HK-2 (cell line): ENCODE results near the gene CLEC16A.

Experiments
- DNase-seq: peaks from one replicate; pipeline ENCODE4 v3.0.0-alpha.2; 2018; ENCODE audit not compliant: unreplicated experiment

The CLEC16A gene

GRCh38 chr16:10988879-10989278, 44.5 kb downstream of the CLEC16A start:
- DNase-seq = no peak

- no peak for DNase-seq
These were observed 45.2 kb downstream of the CLEC16A start for GRCh38 chr16:10989559-10989958.

- DNase-seq = no peak
These were observed 46.0 kb downstream of the CLEC16A start for GRCh38 chr16:10990378-10990777.

GRCh38 chr16:10992112-10992511, 47.7 kb downstream of the CLEC16A start:
- no peak for DNase-seq

GRCh38 chr16:10992797-10993196, 48.4 kb downstream of the CLEC16A start:
- peak; percentile 47 for DNase-seq

- DNase-seq = no peak
These were observed 49.3 kb downstream of the CLEC16A start for GRCh38 chr16:10993649-10994048.

- DNase-seq = no peak
These were observed 50.2 kb downstream of the CLEC16A start for GRCh38 chr16:10994571-10994970.

- no peak for DNase-seq
These were observed 51.2 kb downstream of the CLEC16A start for GRCh38 chr16:10995565-10995964.

- DNase-seq = no peak
These were observed 53.1 kb downstream of the CLEC16A start for GRCh38 chr16:10997485-10997884.

- no peak for DNase-seq
These were observed 54.9 kb downstream of the CLEC16A start for GRCh38 chr16:10999300-10999699.

- no peak for DNase-seq
These were observed 57.2 kb downstream of the CLEC16A start for GRCh38 chr16:11001611-11002010.

- DNase-seq = no peak
These were observed 58.8 kb downstream of the CLEC16A start for GRCh38 chr16:11003141-11003540.

- no peak for DNase-seq
These were observed 60.0 kb downstream of the CLEC16A start for GRCh38 chr16:11004351-11004750.

- no peak for DNase-seq
These were observed 60.7 kb downstream of the CLEC16A start for GRCh38 chr16:11004973-11005610.

GRCh38 chr16:11005611-11005975, 61.2 kb downstream of the CLEC16A start:
- no peak for DNase-seq

- no peak for DNase-seq
These were observed 62.3 kb downstream of the CLEC16A start for GRCh38 chr16:11006656-11007055.

GRCh38 chr16:11007714-11008280, 63.4 kb downstream of the CLEC16A start:
- no peak for DNase-seq

- DNase-seq = no peak
These were observed 64.8 kb downstream of the CLEC16A start for GRCh38 chr16:11009027-11009755.

- DNase-seq = no peak
These were observed 66.3 kb downstream of the CLEC16A start for GRCh38 chr16:11010575-11011221.

GRCh38 chr16:11011326-11011725, 67.0 kb downstream of the CLEC16A start:
- DNase-seq = no peak

GRCh38 chr16:11012841-11013240, 68.5 kb downstream of the CLEC16A start:
- no peak for DNase-seq

GRCh38 chr16:11014136-11014535, 69.8 kb downstream of the CLEC16A start:
- DNase-seq = no peak

- DNase-seq = no peak
These were observed 70.7 kb downstream of the CLEC16A start for GRCh38 chr16:11015076-11015475.
